Measurements from ENCODE around the gene CYP27C1. TPM values are rescaled to one million over a fixed set of nuclear protein-coding genes. Genes with fewer than 3 reads are reported as not detected.
"Not testable (repeated sequence)": the region's sequence is repeated elsewhere in the genome, so short reads cannot be mapped to it uniquely, and the experiment has no call there.

CYP27C1 gene
- total RNA-seq, 1 donor from 2014 or later: not detected

DNA sequence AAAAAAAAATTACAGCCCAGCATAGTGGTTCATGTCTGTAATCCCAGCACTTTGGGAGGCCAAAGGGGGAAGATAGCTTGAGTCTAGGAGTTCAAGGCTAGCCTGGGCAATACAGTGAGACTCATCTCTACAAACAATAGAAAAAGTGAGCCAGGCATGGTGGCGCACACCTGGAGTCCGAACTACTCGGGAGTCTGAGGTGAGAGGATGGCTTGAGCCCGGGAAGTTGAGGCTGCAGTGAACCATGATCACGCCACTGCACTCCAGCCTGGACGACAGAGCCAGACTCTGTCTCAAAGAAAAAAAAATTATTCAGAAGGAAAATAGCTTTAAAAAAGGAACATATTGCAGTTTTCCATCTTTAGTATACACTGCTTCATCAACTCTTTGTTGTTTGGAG is 47.8 kb downstream of the CYP27C1 start:
- intact Hi-C loops (cut with micrococcal nuclease): no loop called here

DNA sequence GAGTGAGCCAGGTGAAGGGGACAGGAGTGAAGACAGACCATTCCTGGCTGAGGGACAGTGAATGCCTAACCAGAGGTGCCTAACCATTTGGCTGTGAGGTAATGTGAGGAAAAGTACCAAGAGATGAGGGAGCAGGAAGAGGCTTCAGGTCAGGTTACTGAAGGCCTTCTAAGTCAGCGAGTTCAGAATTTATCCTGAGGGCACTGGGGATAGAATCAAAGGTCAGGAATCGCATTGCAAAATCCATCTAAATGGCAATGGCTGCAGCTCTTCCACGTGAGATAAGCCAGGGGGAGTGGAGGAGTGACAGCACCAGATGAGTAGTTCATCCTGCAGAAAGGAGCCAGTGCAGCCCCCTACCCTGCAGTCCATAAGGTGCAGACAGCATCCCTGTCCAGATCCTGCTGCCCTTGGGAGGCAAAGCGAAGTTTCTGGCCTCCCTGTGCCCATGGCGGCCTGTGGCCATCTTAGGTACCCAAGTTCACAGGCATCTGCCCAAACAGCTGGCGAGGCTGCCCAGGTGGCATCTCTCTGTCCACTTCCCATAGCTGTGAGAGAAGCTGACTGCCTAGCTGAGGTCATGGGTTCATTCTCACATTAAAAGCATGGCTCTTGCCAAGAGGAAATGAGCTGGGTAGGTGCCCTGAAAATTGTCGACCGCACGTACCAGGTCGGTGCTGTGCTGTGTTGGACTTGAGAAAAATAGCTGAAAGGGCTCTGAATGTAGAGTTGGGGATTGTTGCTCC is 49.5 kb downstream of the CYP27C1 start:
- intact Hi-C loops (cut with micrococcal nuclease): no loop called here

DNA sequence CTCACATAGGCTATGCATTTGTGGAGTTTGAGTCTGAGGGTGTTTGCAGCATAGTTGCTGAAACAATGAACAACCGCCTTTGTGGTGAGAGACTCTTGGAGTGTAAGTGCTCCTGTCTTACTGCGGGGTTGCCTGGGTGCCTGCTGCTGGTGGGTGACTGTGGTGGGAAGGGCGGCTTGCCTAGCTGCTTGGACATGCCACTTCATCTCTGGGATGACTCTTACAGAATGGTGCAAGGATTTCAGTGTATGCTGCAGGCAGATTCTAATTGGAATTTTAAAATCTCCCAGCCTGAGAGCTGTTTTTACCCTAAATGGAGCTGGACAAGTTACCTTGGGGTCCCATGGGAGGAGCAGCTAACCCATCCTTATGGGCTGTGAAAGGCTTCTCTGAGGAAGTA is 50.1 kb downstream of the CYP27C1 start:
- intact Hi-C loops (cut with micrococcal nuclease): no loop called here

- intact Hi-C loops (cut with micrococcal nuclease): no loop called here
These were observed 50.9 kb downstream of the CYP27C1 start for GRCh38 chr2:127169066-127169660.

DNA sequence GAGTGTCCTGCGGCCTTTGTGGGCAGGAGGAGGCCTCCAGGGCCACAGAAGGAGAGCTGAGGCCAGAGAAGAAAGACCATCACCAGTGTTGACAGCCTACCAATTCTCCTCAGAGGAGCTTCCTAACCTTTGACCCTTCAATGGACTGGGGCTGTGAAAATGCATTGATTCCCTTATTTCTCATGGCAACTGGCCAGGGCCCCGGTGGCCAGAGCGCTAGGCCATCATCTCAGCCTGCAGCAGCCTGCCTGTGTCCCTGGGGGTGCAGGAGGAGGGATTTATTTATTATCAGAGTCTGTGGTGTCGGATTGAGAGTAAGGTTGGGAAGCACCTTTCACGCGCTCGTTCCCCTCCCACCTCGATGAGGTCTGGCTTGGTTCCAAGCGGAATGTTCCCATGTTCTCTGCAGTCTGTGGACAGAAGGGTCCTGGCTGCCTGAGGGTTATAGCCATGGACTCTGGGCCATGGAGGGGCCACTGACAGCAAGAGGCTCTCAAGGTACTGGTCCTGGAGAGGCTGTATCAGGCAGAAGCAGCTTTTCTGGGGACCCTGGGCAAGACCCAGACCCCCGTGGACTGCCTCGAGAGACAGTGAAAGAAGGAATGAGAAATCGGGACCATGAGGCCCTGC is 53.8 kb downstream of the CYP27C1 start:
- intact Hi-C loops (cut with micrococcal nuclease): no loop called here

DNA sequence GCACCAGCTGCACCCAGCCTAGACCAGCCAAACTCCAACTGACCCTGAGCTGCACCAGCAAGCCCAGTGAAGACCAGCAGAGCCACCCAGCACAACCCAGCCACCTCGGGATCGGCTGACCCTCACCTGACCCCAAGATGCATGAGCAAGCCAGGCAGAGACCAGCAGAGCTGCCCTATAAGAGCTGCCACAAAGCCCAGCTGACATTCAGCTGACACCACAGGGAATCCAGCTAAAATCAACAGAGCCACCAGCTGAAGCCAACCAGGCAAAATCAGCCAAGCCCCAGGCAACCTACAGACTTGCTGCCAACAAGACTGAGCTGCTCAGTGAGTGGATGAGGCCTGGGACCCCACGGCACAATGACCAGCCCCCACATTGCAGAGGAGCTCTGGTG is 54.6 kb downstream of the CYP27C1 start:
- intact Hi-C loops (cut with micrococcal nuclease): no loop called here

GRCh38 chr2:127164761-127165538 is 55.1 kb downstream of the CYP27C1 start:
- intact Hi-C loops (cut with micrococcal nuclease): no loop called here

- intact Hi-C loops (cut with micrococcal nuclease): no loop called here
These were observed 56.2 kb downstream of the CYP27C1 start for GRCh38 chr2:127163921-127164320.

GRCh38 chr2:127163090-127163406 is 57.1 kb downstream of the CYP27C1 start:
- intact Hi-C loops (cut with micrococcal nuclease): not testable (repeated sequence)

- intact Hi-C loops (cut with micrococcal nuclease): no loop called here
These were observed 57.6 kb downstream of the CYP27C1 start for GRCh38 chr2:127162261-127163089.

- intact Hi-C loops (cut with micrococcal nuclease): no loop called here
These were observed 58.6 kb downstream of the CYP27C1 start for GRCh38 chr2:127161176-127162136.

- intact Hi-C loops (cut with micrococcal nuclease): no loop called here
These were observed 59.4 kb downstream of the CYP27C1 start for GRCh38 chr2:127160676-127161075.

- intact Hi-C loops (cut with micrococcal nuclease): no loop called here
These were observed 60.6 kb downstream of the CYP27C1 start for GRCh38 chr2:127159543-127159942.

- intact Hi-C loops (cut with micrococcal nuclease): no loop called here
These were observed 61.3 kb downstream of the CYP27C1 start for GRCh38 chr2:127158614-127159290.

DNA sequence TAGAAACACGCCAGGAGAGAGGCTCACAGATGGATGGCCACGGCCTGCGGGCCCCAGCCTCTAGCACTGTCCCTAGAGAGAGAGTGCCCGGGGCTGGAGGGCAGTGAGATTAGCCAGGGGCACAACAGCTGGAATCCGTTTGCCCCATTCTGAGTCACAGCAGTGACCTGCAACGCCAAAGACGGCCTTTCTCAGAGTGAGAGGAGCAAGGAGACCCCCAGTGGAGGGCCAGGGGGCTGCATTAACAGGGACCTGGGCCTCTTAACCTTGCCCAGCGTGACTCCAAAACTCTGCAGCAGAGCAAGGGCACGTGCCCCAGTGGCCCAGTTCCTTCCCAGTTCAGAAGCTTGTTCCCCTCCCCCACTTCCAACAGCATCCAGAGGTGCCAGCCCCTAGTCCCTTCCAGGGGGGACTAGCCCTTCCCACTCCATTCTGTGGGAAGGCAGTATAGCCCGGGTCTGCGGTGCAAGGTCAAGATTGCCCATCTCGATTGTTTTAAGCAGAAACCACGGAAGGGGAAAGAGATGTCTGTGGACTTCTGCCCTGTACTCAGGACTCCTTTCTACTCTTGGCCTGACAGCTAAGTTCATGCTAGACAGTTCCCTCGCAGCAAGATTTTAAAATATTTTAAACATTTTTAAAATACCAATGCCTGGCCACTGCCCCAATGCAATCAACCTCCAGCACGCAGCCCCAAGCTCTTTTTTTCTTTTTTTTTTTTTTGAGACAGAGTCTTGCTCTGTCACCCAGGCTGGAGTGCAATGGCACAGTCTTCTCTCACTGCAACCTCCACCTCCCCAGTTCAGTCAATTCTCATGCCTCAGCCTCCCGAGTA is 62.2 kb downstream of the CYP27C1 start:
- intact Hi-C loops (cut with micrococcal nuclease): no loop called here

GRCh38 chr2:127157114-127157513 is 63.0 kb downstream of the CYP27C1 start:
- intact Hi-C loops (cut with micrococcal nuclease): no loop called here

DNA sequence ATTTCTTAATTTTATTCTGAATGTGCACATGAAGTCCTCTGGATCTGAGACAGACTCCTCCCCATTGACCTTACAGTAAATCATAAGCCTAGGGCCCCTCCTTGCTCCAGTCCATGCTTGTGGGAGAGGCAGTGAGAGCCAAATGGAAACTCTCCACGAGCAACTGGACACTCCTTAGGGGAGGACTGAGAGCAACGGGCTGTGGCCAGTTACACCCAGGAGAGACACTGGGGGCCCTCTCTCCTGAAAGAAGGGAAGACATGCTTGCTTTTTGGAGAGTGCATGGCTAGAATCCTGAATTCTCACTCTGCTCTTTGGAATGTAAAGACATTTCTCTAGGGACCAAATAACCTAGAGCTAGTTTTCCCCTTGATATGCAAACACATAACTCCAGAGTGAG is 64.2 kb downstream of the CYP27C1 start:
- intact Hi-C loops (cut with micrococcal nuclease): no loop called here

DNA sequence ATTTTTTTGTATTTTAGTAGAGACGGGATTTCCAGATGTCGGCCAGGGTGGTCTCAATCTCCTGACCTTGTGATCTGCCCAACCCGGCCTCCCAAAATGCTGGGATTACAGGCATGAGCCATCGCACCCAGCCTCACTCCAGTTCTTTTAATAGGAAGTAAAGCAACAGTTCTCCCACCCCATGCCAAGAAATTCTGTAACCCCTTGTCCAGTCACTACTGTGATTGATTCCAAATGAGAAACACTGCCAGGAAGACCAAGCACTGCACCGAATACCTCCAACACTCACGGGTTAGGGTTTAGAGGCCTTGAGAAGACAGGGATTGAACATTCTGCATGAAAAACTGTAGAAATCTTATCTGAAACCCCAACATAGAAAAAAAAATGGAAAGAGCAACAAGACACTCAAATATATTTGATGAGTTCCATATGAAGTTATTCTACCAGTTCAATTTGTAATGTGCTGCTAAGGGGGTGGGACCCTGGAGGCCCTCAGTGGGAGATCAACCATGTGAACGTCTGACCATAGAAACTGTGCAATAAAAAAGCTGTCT is 65.0 kb downstream of the CYP27C1 start:
- intact Hi-C loops (cut with micrococcal nuclease): no loop called here
